Measurements from ENCODE around the gene ST3GAL4.
"Not testable (repeated sequence)": the region's sequence is repeated elsewhere in the genome, so short reads cannot be mapped to it uniquely, and the experiment has no call there.

The ST3GAL4 gene

DNA sequence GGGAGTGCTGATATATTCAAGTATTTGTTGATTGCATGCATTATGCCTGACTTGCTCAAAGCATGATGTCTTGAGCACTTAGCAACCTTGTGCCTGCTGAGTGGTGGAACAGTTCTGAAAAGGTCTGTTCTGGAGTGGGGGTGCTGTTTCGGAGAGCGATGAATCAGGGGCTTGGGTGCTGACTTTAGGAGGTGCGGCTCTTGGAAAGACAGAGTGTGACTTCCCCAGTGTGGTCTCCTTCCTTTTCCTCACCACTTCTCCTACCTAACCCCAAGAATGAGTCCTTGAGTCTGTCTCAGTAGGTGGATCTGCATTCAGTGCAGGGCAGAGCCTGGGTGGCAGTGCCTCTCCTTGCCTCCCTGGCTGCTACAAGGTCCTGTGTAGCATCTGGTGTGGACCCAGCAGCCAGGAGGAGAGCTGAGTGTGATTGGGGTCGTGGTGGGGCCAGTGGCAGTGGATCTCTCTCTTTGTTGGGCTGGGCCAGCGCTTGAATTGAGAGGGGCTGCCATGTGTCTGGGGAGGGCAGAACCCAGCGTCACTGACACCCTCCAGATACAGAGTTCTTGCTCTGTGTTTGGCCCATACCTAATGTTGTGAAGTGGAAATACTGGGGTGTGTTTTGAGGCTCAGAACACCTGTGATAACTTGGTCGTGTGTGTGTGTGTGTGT, 35.9 kb downstream of the ST3GAL4 start:
- DNase-seq, result no peak

GRCh38 chr11:126391970-126392632, 36.6 kb downstream of the ST3GAL4 start:
- no peak for DNase-seq

GRCh38 chr11:126392633-126393013, 37.1 kb downstream of the ST3GAL4 start:
- DNase-seq, result no peak

DNA sequence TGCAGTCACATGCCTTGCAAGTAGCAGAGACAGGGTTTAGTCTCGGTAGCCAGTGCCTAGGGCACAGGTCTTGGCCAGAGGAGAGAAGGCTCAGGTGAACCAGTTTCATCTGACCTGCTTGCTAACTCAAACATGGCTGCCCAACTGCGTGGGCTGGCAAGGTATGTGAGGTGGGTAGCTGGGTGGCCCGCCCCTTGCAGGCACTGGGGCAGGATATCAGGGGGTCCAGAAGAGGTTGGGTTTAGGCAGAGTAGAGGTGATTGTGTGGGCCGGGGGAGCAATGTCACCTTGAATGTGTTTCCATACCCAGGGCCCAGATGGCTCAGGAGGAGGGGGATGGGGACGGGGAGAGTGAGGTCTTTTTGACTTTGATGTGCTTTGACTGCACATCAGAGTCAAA, 37.7 kb downstream of the ST3GAL4 start:
- DNase-seq, result no peak

GRCh38 chr11:126394036-126394435, 38.5 kb downstream of the ST3GAL4 start:
- no peak for DNase-seq

GRCh38 chr11:126394634-126395072, 39.2 kb downstream of the ST3GAL4 start:
- DNase-seq, result not testable (repeated sequence)

DNA sequence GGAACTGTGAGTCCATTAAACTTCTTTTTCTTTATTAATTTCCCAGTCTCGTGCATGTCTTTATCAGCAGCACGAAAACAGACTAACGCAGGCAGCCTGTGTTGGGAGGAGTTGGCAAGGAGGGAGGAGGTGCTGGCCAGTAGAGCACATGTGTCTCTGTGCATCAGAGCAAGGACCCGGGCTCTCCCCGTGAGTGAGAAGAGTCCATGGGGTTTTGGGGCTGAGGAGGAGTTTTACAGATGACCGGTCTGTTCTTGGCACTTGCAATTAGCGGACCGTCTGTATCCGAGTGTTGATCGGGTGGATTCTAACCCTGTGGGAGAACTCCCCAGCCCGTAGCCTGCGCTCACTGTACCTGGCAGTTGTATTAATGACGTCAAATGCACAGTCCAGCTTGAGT, 40.3 kb downstream of the ST3GAL4 start:
- not testable (repeated sequence) for DNase-seq

DNA sequence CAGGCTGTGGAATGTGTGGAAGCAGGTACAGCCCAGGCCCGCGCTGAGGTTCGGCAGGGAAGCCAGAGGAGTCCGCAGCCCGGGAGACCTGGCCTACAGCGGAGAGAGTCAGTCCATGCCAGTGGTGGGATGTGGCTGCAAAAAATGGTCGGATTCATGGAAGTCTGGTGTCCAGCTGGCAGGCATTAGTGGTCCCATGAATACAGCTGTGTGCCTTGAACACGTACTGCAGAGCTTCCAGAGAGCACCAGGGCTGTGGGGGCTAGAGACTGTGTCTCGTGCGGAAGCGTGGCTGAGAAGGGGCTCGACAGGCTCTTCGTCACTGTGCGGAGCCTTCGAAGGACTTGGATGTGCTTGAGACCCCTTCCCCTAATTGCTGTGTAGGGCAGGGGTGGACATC, 40.8 kb downstream of the ST3GAL4 start:
- DNase-seq, result not testable (repeated sequence)

GRCh38 chr11:126396965-126397364, 41.5 kb downstream of the ST3GAL4 start:
- DNase-seq, result no peak

GRCh38 chr11:126398296-126398695, 42.8 kb downstream of the ST3GAL4 start:
- DNase-seq, result no peak

GRCh38 chr11:126398721-126399120, 43.2 kb downstream of the ST3GAL4 start:
- DNase-seq, result no peak

GRCh38 chr11:126400019-126400418, 44.5 kb downstream of the ST3GAL4 start:
- no peak for DNase-seq

DNA sequence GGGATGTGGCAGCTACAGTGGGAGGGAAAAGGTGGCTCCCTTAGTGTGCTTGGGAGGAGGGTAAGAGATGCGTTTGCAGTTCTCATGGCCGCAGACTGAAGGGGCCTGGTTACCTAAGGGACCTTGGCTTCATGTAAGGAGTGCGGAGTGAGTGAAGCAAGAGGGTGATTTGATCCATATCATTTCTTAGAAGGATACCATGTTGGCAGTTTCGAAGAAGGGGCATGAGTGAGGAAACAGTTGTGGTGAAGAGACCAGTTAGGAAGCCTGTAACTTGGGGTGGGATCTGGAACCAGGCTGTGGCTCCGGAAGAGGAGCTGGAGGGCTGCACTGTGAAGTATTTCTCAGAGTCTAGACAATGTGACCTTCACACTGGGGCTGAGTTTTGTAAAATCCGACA, 45.0 kb downstream of the ST3GAL4 start:
- no peak for DNase-seq

DNA sequence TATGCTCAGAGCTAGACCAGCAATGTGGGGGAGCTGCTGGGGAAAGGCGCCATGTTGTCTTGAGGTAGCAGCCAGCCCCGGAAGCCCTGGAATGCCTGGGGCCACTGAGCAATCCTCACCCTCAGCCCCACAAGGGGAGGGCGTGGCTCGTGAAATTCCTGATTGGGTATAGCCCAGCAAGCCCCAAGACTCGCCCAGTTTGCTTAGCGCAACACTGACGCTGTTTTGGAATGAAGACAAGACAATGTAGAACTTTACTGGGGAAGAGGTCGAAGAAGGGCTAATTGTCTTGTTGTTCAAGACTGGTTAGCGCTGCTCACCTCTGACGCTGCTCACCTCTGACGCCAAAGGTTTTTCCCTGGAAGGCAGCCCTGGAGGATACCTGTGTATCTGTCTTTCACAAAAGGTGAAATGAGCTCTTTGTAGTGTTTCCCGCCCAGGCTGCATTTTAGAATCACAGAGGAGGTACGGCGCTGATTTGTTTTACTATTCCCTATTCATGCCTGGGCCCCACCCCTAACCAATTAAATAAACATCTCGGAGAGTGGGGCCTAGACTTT, 47.6 kb downstream of the ST3GAL4 start:
- no peak for DNase-seq

- DNase-seq, result no peak
Measured at GRCh38 chr11:126403658-126404057, 48.2 kb downstream of the ST3GAL4 start.

- DNase-seq, result no peak
Measured at GRCh38 chr11:126404367-126404766, 48.9 kb downstream of the ST3GAL4 start.

DNA sequence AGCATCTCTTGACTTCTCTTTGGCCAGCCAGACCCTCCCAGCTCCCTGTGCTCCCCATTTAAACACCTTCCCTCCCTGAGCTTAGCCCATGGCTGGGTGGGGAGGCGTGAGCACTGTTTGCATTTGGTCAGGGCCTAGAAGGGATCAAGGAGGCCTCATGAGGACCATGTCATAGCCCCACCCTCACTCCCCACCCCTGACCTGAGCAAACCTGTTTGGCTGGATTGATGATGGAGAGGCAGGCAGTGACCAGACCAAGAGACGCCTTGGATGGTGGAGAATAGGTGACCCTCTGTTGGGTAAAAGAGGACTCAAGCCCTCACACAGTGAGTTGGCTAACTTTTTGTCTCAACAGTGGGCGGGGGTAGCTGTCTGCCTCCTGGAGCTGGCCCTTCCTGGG, 49.9 kb downstream of the ST3GAL4 start:
- DNase-seq, result no peak

GRCh38 chr11:126405906-126406305, 50.4 kb downstream of the ST3GAL4 start:
- DNase-seq, result no peak

DNA sequence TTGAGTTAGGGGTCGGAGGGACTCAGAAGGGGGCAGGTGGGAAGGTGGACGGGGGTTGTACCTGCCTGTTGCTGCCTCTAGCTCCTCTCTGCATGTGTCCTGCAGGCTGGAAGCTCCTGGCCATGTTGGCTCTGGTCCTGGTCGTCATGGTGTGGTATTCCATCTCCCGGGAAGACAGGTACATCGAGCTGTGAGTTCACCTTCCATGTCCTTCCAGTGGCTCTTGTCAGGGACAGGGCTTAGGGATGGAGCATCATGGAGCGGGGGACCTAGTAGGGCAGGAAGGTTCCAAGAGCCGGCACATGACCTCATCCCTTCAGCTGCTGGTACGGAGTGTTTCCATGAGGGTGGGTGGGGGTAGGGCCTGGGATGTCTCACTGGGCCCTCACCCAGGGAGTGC, 50.9 kb downstream of the ST3GAL4 start:
- no peak for DNase-seq

- DNase-seq, result no peak
Measured at GRCh38 chr11:126407101-126407521, 51.6 kb downstream of the ST3GAL4 start.

GRCh38 chr11:126407682-126408288, 52.3 kb downstream of the ST3GAL4 start:
- no peak for DNase-seq

DNA sequence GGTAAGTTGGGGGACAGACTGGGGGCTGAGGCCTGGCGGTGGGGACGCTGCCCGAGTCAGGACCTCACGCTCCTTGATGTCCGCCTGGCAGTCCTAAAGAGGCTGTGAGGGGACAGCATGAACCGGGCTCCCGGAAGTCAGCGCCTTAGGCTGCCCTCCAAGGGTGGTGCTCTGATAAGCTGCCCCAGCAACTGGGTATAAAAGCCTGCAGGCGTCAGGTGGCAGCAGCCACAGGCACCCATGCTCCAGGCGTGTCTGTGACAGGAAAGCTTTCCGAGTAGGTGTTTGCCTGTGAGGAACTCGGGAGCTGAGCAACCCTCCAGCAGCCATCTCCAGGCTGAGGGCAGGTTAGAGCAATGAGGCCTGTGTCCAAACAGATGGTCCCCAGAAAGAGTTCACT, 53.0 kb downstream of the ST3GAL4 start:
- no peak for DNase-seq

GRCh38 chr11:126408901-126409619, 53.6 kb downstream of the ST3GAL4 start:
- no peak for DNase-seq
